ENCODE measurements around the gene UACA.

DNA sequence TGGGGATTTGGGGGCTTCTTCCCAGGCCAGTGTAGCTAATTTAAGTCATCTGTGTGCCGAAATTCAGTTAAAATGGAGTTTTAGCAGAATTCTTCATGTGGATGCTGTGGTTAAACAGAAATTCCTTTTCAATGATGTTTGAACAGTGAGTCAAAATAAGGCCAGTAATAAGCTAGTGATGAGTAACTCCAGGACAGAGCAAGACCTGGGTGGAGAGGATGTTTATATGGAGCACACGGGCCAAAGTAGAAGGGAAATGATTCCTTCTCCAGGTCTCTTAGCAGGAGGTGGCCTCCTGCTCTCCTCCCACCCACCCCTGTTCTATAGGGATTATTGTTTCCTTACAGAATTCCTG lies 31.9 kb upstream of the UACA start:
- TF ChIP-seq KDM5A (IDR thresholded peaks at IDR 0.05; ENCODE audit: low read length): no peak
- no peak for TF ChIP-seq KDM1A (IDR thresholded peaks at IDR 0.05; ENCODE audit: borderline replicate concordance, low read length)
- TF ChIP-seq, protein P1, sequence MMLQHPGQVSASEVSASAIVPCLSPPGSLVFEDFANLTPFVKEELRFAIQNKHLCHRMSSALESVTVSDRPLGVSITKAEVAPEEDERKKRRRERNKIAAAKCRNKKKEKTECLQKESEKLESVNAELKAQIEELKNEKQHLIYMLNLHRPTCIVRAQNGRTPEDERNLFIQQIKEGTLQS (IDR thresholded peaks at IDR 0.05; ENCODE audit: insufficient read depth, low read depth, low read length): no peak
- no peak for TF ChIP-seq CTCF (IDR thresholded peaks at IDR 0.05; ENCODE audit: control extremely low read depth in 1 of 3, insufficient read depth in 1 of 3, low read depth in 1 of 3, low read length in 3 of 3)
- no peak for TF ChIP-seq POLR2AphosphoS5 (IDR thresholded peaks at IDR 0.05; ENCODE audit: low read depth, low read length)
- no peak for TF ChIP-seq HDAC6 (IDR thresholded peaks at IDR 0.05; ENCODE audit: low read depth, low read length)
- no peak for TF ChIP-seq MAX (IDR thresholded peaks at IDR 0.05)
- no peak for TF ChIP-seq TAF7 (optimal IDR thresholded peaks at IDR 0.05; ENCODE audit: borderline replicate concordance, low read depth, low read length)
- no peak for TF ChIP-seq CREB1 (IDR thresholded peaks at IDR 0.05)
- TF ChIP-seq EGR1 (IDR thresholded peaks at IDR 0.05; ENCODE audit: borderline replicate concordance, low read depth, low read length): no peak
- TF ChIP-seq EP300 (IDR thresholded peaks at IDR 0.05; ENCODE audit: borderline replicate concordance in 1 of 2, low read depth in 2 of 2, low read length in 2 of 2): no peak
- no peak for TF ChIP-seq SP2 (IDR thresholded peaks at IDR 0.05; ENCODE audit: low read length)
- TF ChIP-seq BRCA1 (IDR thresholded peaks at IDR 0.05; ENCODE audit: low read depth, low read length): no peak
